HG03469 (cell line): ENCODE results near the gene PKM.
"Not testable (repeated sequence)": the region's sequence is repeated elsewhere in the genome, so short reads cannot be mapped to it uniquely, and the experiment has no call there.

Experiments
- ATAC-seq: cut with Tn5 transposase; IDR thresholded peaks from one replicate; pipeline ENCODE4 v1.9.1; 2021; ENCODE audit warnings: mild to moderate bottlenecking, moderate library complexity, moderate number of reproducible peaks; ENCODE audit not compliant: unreplicated experiment

Gene PKM

GRCh38 chr15:72231066-72231832, at the start of gene PKM:
Gene PKM, minus strand, starts transcription at chr15:72231190. Its CDS starts 12,093 bp downstream, at chr15:72219097.
- peak; percentile 24 for ATAC-seq

- no peak for ATAC-seq
These were observed 49.8 kb upstream of the PKM start for GRCh38 chr15:72280751-72281150.

GRCh38 chr15:72278737-72279136, 47.7 kb upstream of the PKM start:
- no peak for ATAC-seq

- no peak for ATAC-seq
These were observed 45.3 kb upstream of the PKM start for GRCh38 chr15:72276326-72276700.

- not testable (repeated sequence) for ATAC-seq
These were observed 44.8 kb upstream of the PKM start for GRCh38 chr15:72275635-72276325.

GRCh38 chr15:72272997-72273352, 42.0 kb upstream of the PKM start:
- no peak for ATAC-seq

GRCh38 chr15:72272213-72272996, 41.4 kb upstream of the PKM start, which contains the start of gene PARP6:
Gene PARP6, minus strand, starts transcription at chr15:72272554. Its CDS starts 5,077 bp downstream, at chr15:72267477.
- peak; percentile 76 for ATAC-seq

- peak; percentile 4 for ATAC-seq
These were observed 40.9 kb upstream of the PKM start for GRCh38 chr15:72271895-72272212.

- no peak for ATAC-seq
These were observed 40.2 kb upstream of the PKM start for GRCh38 chr15:72271221-72271620.

- no peak for ATAC-seq
These were observed 38.7 kb upstream of the PKM start for GRCh38 chr15:72269739-72270138.

- ATAC-seq: no peak
These were observed 34.0 kb upstream of the PKM start for GRCh38 chr15:72265031-72265430.

GRCh38 chr15:72252663-72253299, 21.8 kb upstream of the PKM start:
- ATAC-seq: no peak

GRCh38 chr15:72249142-72249810, 18.3 kb upstream of the PKM start:
- ATAC-seq: no peak

- ATAC-seq: no peak
These were observed 17.5 kb upstream of the PKM start for GRCh38 chr15:72248514-72248913.

GRCh38 chr15:72242775-72243370, 11.9 kb upstream of the PKM start:
- ATAC-seq: no peak

- no peak for ATAC-seq
These were observed 8.7 kb upstream of the PKM start for GRCh38 chr15:72239652-72240051.

- no peak for ATAC-seq
These were observed 7.6 kb upstream of the PKM start for GRCh38 chr15:72238586-72238985.

- ATAC-seq: no peak
These were observed 6.8 kb upstream of the PKM start for GRCh38 chr15:72237853-72238224.

GRCh38 chr15:72237029-72237852, 6.3 kb upstream of the PKM start:
- ATAC-seq: peak; percentile 41
